Glutamatergic neuron (in vitro differentiated cells): ENCODE measurements around the gene VANGL2. TPM values are rescaled to one million over a fixed set of nuclear protein-coding genes. Genes with fewer than 3 reads are reported as not detected.

Source experiments
- DNase-seq: peaks from one replicate; pipeline ENCODE4 v3.0.0; 2022
- H3K27ac Mint-ChIP-seq: one replicate; pipeline ENCODE4 v1.8.0; 2020; ENCODE audit warnings: mild to moderate bottlenecking, mixed read lengths, inconsistent platforms; ENCODE audit not compliant: unreplicated experiment
- H3K27me3 Mint-ChIP-seq: one replicate; pipeline ENCODE4 v1.8.0; 2020; ENCODE audit warnings: mild to moderate bottlenecking, moderate library complexity, mixed read lengths, inconsistent platforms; ENCODE audit not compliant: unreplicated experiment
- H3K36me3 Mint-ChIP-seq: one replicate; pipeline ENCODE4 v1.8.0; 2020; ENCODE audit warnings: mild to moderate bottlenecking, mixed read lengths, inconsistent platforms; ENCODE audit not compliant: unreplicated experiment
- H3K4me1 Mint-ChIP-seq: one replicate; pipeline ENCODE4 v1.8.0; 2020; ENCODE audit warnings: mild to moderate bottlenecking, low read depth, mixed read lengths, inconsistent platforms; ENCODE audit not compliant: unreplicated experiment
- H3K4me3 Mint-ChIP-seq: one replicate; pipeline ENCODE4 v1.8.0; 2020; ENCODE audit warnings: mild to moderate bottlenecking, mixed read lengths, inconsistent platforms; ENCODE audit not compliant: unreplicated experiment
- H3K9me3 Mint-ChIP-seq: one replicate; pipeline ENCODE4 v1.8.0; 2020; ENCODE audit warnings: mild to moderate bottlenecking, moderate library complexity, mixed read lengths, inconsistent platforms; ENCODE audit not compliant: unreplicated experiment
- CTCF ChIP-seq: fragments of 200-600 bp; sonication (generic); IDR thresholded peaks from one replicate; pipeline ENCODE4 v1.5.0; 2021; ENCODE audit not compliant: partially characterized antibody, unreplicated experiment
- total RNA-seq: library from RNA; stranded (reverse); fragmentation: NEBNext Ultra II Directional; extraction: Animal tissue kit (Norgen Biotek cat#: 25700); gene quantifications from one replicate; pipeline ENCODE4 v1.2.1, GENCODE V29; 2021; ENCODE audit not compliant: unreplicated experiment

Gene VANGL2
- total RNA-seq, 1 donor from 2014 or later, result 79.4 TPM

- Mint-ChIP-seq H3K9me3 (no peaks in the 10 kb centered on the region), H3K4me1 (no peaks in the 10 kb centered on the region), H3K4me3 (no peak overlapping the region), H3K27me3 (peaks cover 2% of the 10 kb centered on the region), H3K27ac (no peak overlapping the region), H3K36me3 (no peaks in the 10 kb centered on the region)
- no peak for DNase-seq
- TF ChIP-seq CTCF, result no peak
Observed at GRCh38 chr1:160431571-160431970, 31.2 kb downstream of the VANGL2 start.

GRCh38 chr1:160432371-160432786 is 32.0 kb downstream of the VANGL2 start:
- peaks cover 2% of the 10 kb centered on the region for H3K27me3 Mint-ChIP-seq
- H3K27ac Mint-ChIP-seq, result no peak overlapping the region
- no peaks in the 10 kb centered on the region for H3K36me3 Mint-ChIP-seq
- H3K9me3 Mint-ChIP-seq, result no peaks in the 10 kb centered on the region
- H3K4me3 Mint-ChIP-seq, result no peak overlapping the region
- no peak for TF ChIP-seq CTCF
- no peaks in the 10 kb centered on the region for H3K4me1 Mint-ChIP-seq
- DNase-seq, result no peak

GRCh38 chr1:160436966-160437365 is 36.6 kb downstream of the VANGL2 start:
- H3K9me3 Mint-ChIP-seq, result no peaks in the 10 kb centered on the region
- DNase-seq, result no peak
- H3K4me1 Mint-ChIP-seq, result no peaks in the 10 kb centered on the region
- H3K36me3 Mint-ChIP-seq, result no peaks in the 10 kb centered on the region
- no peak overlapping the region for H3K4me3 Mint-ChIP-seq
- H3K27me3 Mint-ChIP-seq, result peaks cover 2% of the 10 kb centered on the region
- no peak overlapping the region for H3K27ac Mint-ChIP-seq
- no peak for TF ChIP-seq CTCF

GRCh38 chr1:160437432-160438316 is 37.3 kb downstream of the VANGL2 start:
- TF ChIP-seq CTCF, result no peak
- peaks cover 2% of the 10 kb centered on the region for H3K27me3 Mint-ChIP-seq
- no peak for DNase-seq
- H3K4me1 Mint-ChIP-seq, result no peaks in the 10 kb centered on the region
- no peaks in the 10 kb centered on the region for H3K9me3 Mint-ChIP-seq
- no peak overlapping the region for H3K27ac Mint-ChIP-seq
- H3K36me3 Mint-ChIP-seq, result no peaks in the 10 kb centered on the region
- H3K4me3 Mint-ChIP-seq, result no peak overlapping the region

- Mint-ChIP-seq H3K27ac (no peak overlapping the region), H3K36me3 (no peaks in the 10 kb centered on the region), H3K4me1 (no peaks in the 10 kb centered on the region), H3K27me3 (peaks cover 2% of the 10 kb centered on the region), H3K9me3 (no peaks in the 10 kb centered on the region), H3K4me3 (no peak overlapping the region)
- DNase-seq, result no peak
- no peak for TF ChIP-seq CTCF
Observed at GRCh38 chr1:160438317-160438918, 38.1 kb downstream of the VANGL2 start.
